D721Med (cell line): ENCODE measurements around the gene FAM131A.

Source experiments
- DNase-seq: peaks from one replicate; pipeline ENCODE4 v3.0.0; 2011; ENCODE audit warnings: low spot score; ENCODE audit not compliant: insufficient read length
- FAIRE-seq: peaks from 2 replicates; lab custom pipeline; 2011; peaks lifted over from hg19 to GRCh38; lab: Jason Lieb, UNC
- TF ChIP-seq, protein P1 (sequence below): IDR thresholded peaks from 2 replicates; pipeline ENCODE4 v1.5.1; 2012; ENCODE audit warnings: mild to moderate bottlenecking, control low read depth; ENCODE audit not compliant: insufficient read depth; ENCODE audit errors: missing control alignments

The FAM131A gene

DNA sequence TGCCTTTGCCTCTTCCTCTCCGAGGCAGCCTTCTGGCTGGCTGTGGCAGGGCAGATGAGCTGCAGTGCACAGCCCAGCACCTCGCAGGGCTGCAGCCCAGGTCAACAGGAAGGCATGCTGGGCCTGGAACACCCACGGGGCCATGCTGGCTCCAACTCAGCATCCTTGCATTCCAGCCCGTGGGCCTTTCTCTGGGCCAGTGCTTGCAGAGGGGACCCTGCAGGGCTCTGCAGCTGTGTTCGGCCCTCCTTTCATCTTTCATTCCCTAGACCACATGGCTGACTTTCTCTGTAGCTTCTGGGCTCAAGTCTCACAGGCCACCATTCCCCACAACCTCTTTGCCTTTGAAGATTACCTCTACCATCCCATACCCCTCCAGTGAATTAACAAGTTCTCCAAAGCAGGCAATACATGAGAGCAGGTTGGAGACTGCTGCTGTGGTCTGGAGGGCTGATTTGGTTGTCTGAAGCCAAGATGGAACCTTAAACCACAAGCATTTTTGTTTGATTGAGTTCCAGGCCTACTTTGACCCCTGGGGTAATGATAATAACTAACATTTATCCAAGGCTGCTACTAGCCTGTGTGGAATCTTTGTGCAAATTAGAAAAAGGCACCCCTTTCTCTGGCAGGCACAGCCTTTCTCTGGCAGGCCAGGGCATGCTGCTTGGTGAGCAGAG is 5.9 kb downstream of the FAM131A start:
- no peak for FAIRE-seq
- DNase-seq = no peak

DNA sequence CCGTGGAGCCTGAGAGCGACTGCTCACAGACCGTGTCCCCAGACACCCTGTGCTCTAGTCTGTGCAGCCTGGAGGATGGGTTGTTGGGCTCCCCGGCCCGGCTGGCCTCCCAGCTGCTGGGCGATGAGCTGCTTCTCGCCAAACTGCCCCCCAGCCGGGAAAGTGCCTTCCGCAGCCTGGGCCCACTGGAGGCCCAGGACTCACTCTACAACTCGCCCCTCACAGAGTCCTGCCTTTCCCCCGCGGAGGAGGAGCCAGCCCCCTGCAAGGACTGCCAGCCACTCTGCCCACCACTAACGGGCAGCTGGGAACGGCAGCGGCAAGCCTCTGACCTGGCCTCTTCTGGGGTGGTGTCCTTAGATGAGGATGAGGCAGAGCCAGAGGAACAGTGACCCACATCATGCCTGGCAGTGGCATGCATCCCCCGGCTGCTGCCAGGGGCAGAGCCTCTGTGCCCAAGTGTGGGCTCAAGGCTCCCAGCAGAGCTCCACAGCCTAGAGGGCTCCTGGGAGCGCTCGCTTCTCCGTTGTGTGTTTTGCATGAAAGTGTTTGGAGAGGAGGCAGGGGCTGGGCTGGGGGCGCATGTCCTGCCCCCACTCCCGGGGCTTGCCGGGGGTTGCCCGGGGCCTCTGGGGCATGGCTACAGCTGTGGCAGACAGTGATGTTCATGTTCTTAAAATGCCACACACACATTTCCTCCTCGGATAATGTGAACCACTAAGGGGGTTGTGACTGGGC is 7.3 kb downstream of the FAM131A start:
- TF ChIP-seq, protein P1, sequence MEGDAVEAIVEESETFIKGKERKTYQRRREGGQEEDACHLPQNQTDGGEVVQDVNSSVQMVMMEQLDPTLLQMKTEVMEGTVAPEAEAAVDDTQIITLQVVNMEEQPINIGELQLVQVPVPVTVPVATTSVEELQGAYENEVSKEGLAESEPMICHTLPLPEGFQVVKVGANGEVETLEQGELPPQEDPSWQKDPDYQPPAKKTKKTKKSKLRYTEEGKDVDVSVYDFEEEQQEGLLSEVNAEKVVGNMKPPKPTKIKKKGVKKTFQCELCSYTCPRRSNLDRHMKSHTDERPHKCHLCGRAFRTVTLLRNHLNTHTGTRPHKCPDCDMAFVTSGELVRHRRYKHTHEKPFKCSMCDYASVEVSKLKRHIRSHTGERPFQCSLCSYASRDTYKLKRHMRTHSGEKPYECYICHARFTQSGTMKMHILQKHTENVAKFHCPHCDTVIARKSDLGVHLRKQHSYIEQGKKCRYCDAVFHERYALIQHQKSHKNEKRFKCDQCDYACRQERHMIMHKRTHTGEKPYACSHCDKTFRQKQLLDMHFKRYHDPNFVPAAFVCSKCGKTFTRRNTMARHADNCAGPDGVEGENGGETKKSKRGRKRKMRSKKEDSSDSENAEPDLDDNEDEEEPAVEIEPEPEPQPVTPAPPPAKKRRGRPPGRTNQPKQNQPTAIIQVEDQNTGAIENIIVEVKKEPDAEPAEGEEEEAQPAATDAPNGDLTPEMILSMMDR = no peak
- DNase-seq = no peak
- FAIRE-seq = no peak

More for the DNA sequence above, 5.9 kb downstream of the FAM131A start:
- TF ChIP-seq, protein P1 = no peak

DNA sequence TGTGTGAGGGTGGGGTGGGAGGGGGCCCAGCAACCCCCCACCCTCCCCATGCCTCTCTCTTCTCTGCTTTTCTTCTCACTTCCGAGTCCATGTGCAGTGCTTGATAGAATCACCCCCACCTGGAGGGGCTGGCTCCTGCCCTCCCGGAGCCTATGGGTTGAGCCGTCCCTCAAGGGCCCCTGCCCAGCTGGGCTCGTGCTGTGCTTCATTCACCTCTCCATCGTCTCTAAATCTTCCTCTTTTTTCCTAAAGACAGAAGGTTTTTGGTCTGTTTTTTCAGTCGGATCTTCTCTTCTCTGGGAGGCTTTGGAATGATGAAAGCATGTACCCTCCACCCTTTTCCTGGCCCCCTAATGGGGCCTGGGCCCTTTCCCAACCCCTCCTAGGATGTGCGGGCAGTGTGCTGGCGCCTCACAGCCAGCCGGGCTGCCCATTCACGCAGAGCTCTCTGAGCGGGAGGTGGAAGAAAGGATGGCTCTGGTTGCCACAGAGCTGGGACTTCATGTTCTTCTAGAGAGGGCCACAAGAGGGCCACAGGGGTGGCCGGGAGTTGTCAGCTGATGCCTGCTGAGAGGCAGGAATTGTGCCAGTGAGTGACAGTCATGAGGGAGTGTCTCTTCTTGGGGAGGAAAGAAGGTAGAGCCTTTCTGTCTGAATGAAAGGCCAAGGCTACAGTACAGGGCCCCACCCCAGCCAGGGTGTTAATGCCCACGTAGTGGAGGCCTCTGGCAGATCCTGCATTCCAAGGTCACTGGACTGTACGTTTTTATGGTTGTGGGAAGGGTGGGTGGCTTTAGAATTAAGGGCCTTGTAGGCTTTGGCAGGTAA is 8.1 kb downstream of the FAM131A start:
- no peak for FAIRE-seq
- no peak for DNase-seq
- TF ChIP-seq, protein P1 = peak; percentile 31

DNA sequence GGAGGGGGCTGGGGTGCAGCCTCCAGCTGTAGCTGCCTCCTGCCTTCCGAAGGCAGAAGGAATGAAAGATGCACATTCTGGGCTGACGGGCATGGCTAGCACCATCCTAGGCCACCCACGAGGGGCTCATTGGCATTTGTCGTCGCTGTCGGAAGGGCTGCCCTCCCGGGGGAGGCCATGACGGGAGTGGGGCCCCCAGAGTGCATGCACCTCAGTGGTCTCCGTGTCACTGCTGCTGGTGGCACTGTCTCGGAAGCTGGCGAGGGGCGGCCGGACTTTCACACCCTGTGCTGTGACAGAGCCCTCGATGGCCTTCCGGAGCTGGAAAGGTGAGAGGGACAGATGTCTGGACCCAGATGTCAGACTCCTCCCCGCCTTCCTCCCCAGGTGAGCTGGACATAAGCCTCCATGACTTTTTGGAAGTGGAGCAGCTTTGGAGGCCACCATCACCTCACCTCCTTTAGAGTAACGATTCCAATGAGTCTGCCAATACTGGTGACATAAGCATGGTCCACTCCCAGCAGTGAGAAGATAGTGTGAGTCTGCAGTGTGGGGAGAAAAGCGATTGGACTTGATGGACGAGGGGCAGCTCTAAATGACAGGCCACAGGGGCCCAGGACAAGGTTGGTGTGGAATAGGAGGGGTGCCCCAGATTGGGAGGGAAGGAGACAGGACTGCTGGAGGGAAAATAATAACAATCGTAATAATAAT is 9.2 kb downstream of the FAM131A start:
- TF ChIP-seq, protein P1 = no peak
- DNase-seq = no peak
- FAIRE-seq = no peak

DNA sequence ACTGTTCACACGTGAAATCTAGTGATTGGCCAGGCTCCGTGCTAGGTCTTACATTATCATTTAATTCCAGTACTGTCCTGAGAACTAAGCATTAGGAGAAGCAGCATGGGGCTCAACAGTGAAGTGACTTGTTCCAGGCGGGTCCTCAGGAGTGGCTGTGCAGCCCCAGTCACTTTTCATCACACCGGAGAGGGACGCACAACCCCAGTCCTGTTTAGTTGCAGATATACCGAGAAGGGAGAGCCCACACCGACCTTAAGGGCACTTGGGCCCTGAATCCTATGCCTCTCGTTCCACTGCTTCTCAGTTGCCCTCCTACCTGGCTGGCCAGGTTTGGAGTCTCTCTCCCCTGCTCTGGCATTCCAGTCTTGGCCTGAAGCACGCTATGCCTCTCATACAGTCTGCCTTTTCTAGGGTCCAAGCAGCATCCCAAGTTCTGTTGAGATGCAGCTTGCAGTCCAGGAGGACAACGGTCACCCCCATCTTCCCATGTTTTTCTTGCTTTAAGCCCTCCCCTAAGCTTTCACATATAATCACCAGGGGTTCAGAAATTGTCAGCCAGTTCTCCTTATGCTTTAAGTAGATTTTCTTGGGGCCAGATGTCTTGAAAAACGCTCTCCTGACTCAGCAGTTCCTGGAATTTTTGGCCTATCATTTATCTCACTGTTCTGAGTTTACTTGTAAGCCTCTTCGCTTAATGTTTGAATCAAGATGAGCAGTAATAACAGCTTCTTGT is 10.1 kb downstream of the FAM131A start:
- TF ChIP-seq, protein P1 = no peak
- peak; percentile 78 for DNase-seq
- FAIRE-seq = peak; percentile 90

DNA sequence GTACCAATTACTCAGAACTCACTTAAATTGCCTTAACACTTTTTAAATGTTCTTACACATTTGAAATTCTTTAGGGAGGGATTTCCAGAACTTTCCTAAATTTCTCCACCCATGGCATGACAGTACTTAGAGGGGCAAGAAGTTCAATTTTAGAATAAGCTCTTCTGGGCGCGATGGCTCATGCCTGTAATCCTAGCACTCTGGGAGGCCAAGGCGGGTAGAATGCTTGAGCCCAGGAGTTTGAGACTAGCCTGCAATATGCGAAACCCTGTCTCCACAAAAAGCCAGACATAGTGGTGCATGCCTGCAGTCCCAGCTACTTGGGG is 10.6 kb downstream of the FAM131A start:
- no peak for DNase-seq
- TF ChIP-seq, protein P1 = no peak
- no peak for FAIRE-seq
